ENCODE data around the gene FRMD4A. TPM values are rescaled to one million over a fixed set of nuclear protein-coding genes. Genes with fewer than 3 reads are reported as not detected.

Gene FRMD4A
- total RNA-seq, 4 donors from 2014 or later: 4.0 to 12.7 (median 5.6) TPM

- H3K4me3 ChIP-seq: no peak overlapping the region
- TF ChIP-seq EP300 (IDR thresholded peaks at IDR 0.05; ENCODE audit: low read depth) (no peak), POLR2A (IDR thresholded peaks at IDR 0.05) (no peak), CTCF (IDR thresholded peaks at IDR 0.05) (no peak), POLR2AphosphoS5 (IDR thresholded peaks at IDR 0.05) (no peak)
- H3K27me3 ChIP-seq: peaks cover 6% of the 10 kb centered on the region
- intact Hi-C loops (cut with DNase I; ENCODE audit: low total_unique reads): no loop called here
- no peak for DNase-seq
- H3K36me3 ChIP-seq: no peaks in the 10 kb centered on the region
- H3K27ac ChIP-seq: no peak overlapping the region
- in situ Hi-C loops (cut with MboI; ENCODE audit: low pct_ligation_motif_present in 1 of 4, low pct_unique_long_range_greater_than_20kb in 1 of 4, low sequenced_read_pairs in 3 of 4): no loop called here
- WGBS, 2 donors (ENCODE audit: low coverage in 1 of 2): 80% methylated on average over 15 of the region's 15 CpGs; no CpG with 5 or more reads in 1 of the 2 donors
- H3K4me1 ChIP-seq: no peaks in the 10 kb centered on the region
- H3K9me3 ChIP-seq: no peaks in the 10 kb centered on the region
Measured at GRCh38 chr10:13808556-13809391, 522.0 kb downstream of the FRMD4A start.

GRCh38 chr10:13806419-13806818 lies 524.3 kb downstream of the FRMD4A start:
- no peak for DNase-seq
- intact Hi-C loops (cut with DNase I; ENCODE audit: low total_unique reads): no loop called here
- Histone ChIP-seq H3K36me3 (no peaks in the 10 kb centered on the region), H3K27ac (no peak overlapping the region), H3K9me3 (no peaks in the 10 kb centered on the region), H3K4me1 (no peaks in the 10 kb centered on the region), H3K27me3 (peaks cover 9% of the 10 kb centered on the region), H3K4me3 (no peak overlapping the region)
- in situ Hi-C loops (cut with MboI; ENCODE audit: low pct_ligation_motif_present in 1 of 4, low pct_unique_long_range_greater_than_20kb in 1 of 4, low sequenced_read_pairs in 3 of 4): no loop called here
- 74 to 83% methylated on average over 1 to 3 of the region's 3 CpGs for WGBS, 2 donors (ENCODE audit: low coverage in 1 of 2)
- TF ChIP-seq POLR2A (IDR thresholded peaks at IDR 0.05) (no peak), POLR2AphosphoS5 (IDR thresholded peaks at IDR 0.05) (no peak), EP300 (IDR thresholded peaks at IDR 0.05; ENCODE audit: low read depth) (no peak), CTCF (IDR thresholded peaks at IDR 0.05) (no peak)

GRCh38 chr10:13803566-13804554 lies 526.9 kb downstream of the FRMD4A start:
- Histone ChIP-seq H3K4me1 (no peaks in the 10 kb centered on the region), H3K36me3 (no peaks in the 10 kb centered on the region), H3K27me3 (peaks cover 9% of the 10 kb centered on the region), H3K27ac (no peak overlapping the region), H3K9me3 (no peaks in the 10 kb centered on the region), H3K4me3 (no peak overlapping the region)
- 51% methylated on average over 8 to 18 of the region's 18 CpGs for WGBS, 2 donors (ENCODE audit: low coverage in 1 of 2)
- in situ Hi-C loops (cut with MboI; ENCODE audit: low pct_ligation_motif_present in 1 of 4, low pct_unique_long_range_greater_than_20kb in 1 of 4, low sequenced_read_pairs in 3 of 4): no loop called here
- DNase-seq: no peak
- TF ChIP-seq POLR2A (IDR thresholded peaks at IDR 0.05) (no peak), EP300 (IDR thresholded peaks at IDR 0.05; ENCODE audit: low read depth) (no peak), POLR2AphosphoS5 (IDR thresholded peaks at IDR 0.05) (no peak), CTCF (IDR thresholded peaks at IDR 0.05) (no peak)
- intact Hi-C loops (cut with DNase I; ENCODE audit: low total_unique reads): no loop called here

- Histone ChIP-seq H3K36me3 (no peaks in the 10 kb centered on the region), H3K27ac (no peak overlapping the region), H3K27me3 (peaks cover 9% of the 10 kb centered on the region), H3K4me3 (no peak overlapping the region), H3K9me3 (no peaks in the 10 kb centered on the region), H3K4me1 (no peaks in the 10 kb centered on the region)
- 39 to 62% methylated on average over 2 of the region's 2 CpGs for WGBS, 2 donors (ENCODE audit: low coverage in 1 of 2)
- intact Hi-C loops (cut with DNase I; ENCODE audit: low total_unique reads): no loop called here
- in situ Hi-C loops (cut with MboI; ENCODE audit: low pct_ligation_motif_present in 1 of 4, low pct_unique_long_range_greater_than_20kb in 1 of 4, low sequenced_read_pairs in 3 of 4): no loop called here
- TF ChIP-seq POLR2A (IDR thresholded peaks at IDR 0.05) (no peak), CTCF (IDR thresholded peaks at IDR 0.05) (no peak), POLR2AphosphoS5 (IDR thresholded peaks at IDR 0.05) (no peak), EP300 (IDR thresholded peaks at IDR 0.05; ENCODE audit: low read depth) (no peak)
- DNase-seq: no peak
Measured at GRCh38 chr10:13801907-13802288, 528.8 kb downstream of the FRMD4A start.
